GM12872 (cell line): ENCODE data around the gene IRF6.

Source experiments
- CTCF ChIP-seq: IDR thresholded peaks from 3 replicates; pipeline ENCODE4 v1.5.1; 2011; ENCODE audit warnings: low read depth, mild to moderate bottlenecking, low read length, moderate library complexity; ENCODE audit not compliant: insufficient read depth

Gene IRF6

GRCh38 chr1:209805875-209806760 lies at the start of gene IRF6:
IRF6 (minus strand) TSS chr1:209806142; CDS start chr1:209801413, 4,729 bp downstream.
- TF ChIP-seq CTCF: no peak

GRCh38 chr1:209855623-209856022 lies 49.7 kb upstream of the IRF6 start:
- TF ChIP-seq CTCF: no peak

GRCh38 chr1:209855006-209855405 lies 49.1 kb upstream of the IRF6 start:
- TF ChIP-seq CTCF: no peak

- TF ChIP-seq CTCF: no peak
These were observed 48.3 kb upstream of the IRF6 start for GRCh38 chr1:209854196-209854595.

GRCh38 chr1:209853676-209854075 lies 47.7 kb upstream of the IRF6 start:
- TF ChIP-seq CTCF: no peak

- TF ChIP-seq CTCF: peak; percentile 66
These were observed 44.5 kb upstream of the IRF6 start for GRCh38 chr1:209850342-209850979.

- no peak for TF ChIP-seq CTCF
These were observed 43.4 kb upstream of the IRF6 start for GRCh38 chr1:209849388-209849787.
